Measurements from ENCODE around the gene TACC3. TPM values are rescaled to one million over a fixed set of nuclear protein-coding genes. Genes with fewer than 3 reads are reported as not detected.

Gene TACC3
- total and polyA plus RNA-seq, 2 donors (not counting 1 experiment from before 2014, with no cell fraction given), result 7.3 to 10.2 TPM

DNA sequence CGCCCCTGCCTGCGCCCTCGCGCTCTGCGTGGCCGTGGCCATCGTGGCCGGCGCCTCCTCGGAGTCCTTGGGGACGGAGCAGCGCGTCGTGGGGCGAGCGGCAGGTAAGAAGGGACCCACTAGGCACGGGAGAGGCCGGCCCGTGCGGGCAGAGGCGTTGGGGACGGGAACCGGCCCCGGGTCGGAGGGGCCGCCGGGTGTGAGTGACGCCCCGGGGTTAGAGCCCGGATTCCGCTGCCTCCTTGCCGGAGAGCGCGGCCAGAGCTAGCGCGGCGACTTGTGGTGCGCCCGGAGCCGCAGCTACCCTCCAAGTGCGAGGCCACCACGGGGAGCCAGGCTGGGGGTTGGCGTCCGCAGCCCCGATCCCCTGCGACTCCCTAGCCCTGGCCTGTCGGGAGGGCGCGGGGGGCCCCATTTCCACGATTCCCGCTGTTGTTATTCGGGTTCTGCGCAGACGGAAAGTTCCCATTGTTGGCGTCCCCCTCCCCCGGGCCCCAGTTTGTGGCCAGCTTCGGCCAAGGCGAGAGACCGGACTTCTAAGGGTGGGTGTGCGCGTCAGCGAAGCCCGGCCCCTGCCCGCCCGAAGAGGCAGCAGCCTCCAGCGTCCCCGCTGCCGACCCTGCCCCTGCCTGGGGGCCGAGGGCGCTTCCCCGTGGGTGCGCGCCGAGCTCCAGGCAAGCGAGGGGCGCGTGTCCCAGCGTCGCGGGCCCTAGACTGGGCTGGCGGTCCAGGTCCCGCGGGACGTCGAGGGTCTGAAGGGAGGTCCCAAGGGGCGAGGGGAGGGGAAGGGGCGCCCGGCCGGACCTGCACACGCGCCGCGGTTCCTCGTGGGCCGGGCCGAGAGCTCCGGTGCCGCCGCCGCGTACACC lies 72.9 kb downstream of the TACC3 start:
- Histone ChIP-seq H3K4me3 (replicated peaks in 1 of 4; ENCODE audit: control extremely low read depth in 1 of 4, insufficient read depth in 1 of 4, low read depth in 3 of 4, low read length in 4 of 4) (peak overlapping the region in 1 of 4 experiments; percentile 10), H3K27ac (ENCODE audit: insufficient read depth, low read length) (no peak overlapping the region), H3K4me1 (ENCODE audit: control insufficient read depth, extremely low read depth, insufficient read depth, low read length) (no peaks in the 10 kb centered on the region), H3K36me3 (ENCODE audit: control insufficient read depth, insufficient read depth, low read length) (no peaks in the 10 kb centered on the region), H2AFZ (ENCODE audit: low read length) (no peak overlapping the region), H3K9me3 (ENCODE audit: control insufficient read depth, insufficient read depth, low read depth, low read length) (no peaks in the 10 kb centered on the region), H3K4me2 (ENCODE audit: extremely low read depth, insufficient read depth, low read length) (peak overlapping the region; percentile 13), H3K27me3 (ENCODE audit: control insufficient read depth, insufficient read depth, low read length) (peaks cover 21% of the 10 kb centered on the region), H3K79me2 (ENCODE audit: control insufficient read depth, insufficient read depth, low read length) (no peaks in the 10 kb centered on the region), H4K20me1 (ENCODE audit: control insufficient read depth, extremely low read depth, insufficient read depth, low read length) (no peaks in the 10 kb centered on the region), H3K9ac (ENCODE audit: insufficient read depth, low read length) (no peak overlapping the region)
- TF ChIP-seq CTCF (conservative IDR thresholded peaks at IDR 0.05 in 1 of 2, IDR thresholded peaks at IDR 0.05 in 1 of 2; ENCODE audit: low read depth in 1 of 2, low read length in 2 of 2) (no peak), EZH2 (IDR thresholded peaks at IDR 0.05; ENCODE audit: low read length, missing control alignments) (peak; percentile 99)
- DNase-seq (ENCODE audit: low read depth in 2 of 2), result peak in 1 of 2 donors; percentile 23

Other genes with a start within 250 kb of the TACC3 start
- 0.77 and 0.99 TPM in 2 replicates for gene FAM53A, start 37.2 kb upstream of the TACC3 start, total RNA-seq
- 0.65 and 0.86 TPM in 2 replicates for gene FAM53A, start 37.2 kb upstream of the TACC3 start, polyA plus RNA-seq
- 49.7 and 50.8 TPM in 2 replicates for gene SLBP, start 9.2 kb upstream of the TACC3 start, total RNA-seq
- 108 and 152 TPM in 2 replicates for gene SLBP, start 9.2 kb upstream of the TACC3 start, polyA plus RNA-seq
- 24.7 and 39.6 TPM in 2 replicates for gene TMEM129, start 198 bp upstream of the TACC3 start, total RNA-seq
- 11.0 and 15.0 TPM in 2 replicates for gene TMEM129, start 198 bp upstream of the TACC3 start, polyA plus RNA-seq
- gene FGFR3, start 71.8 kb downstream of the TACC3 start, total RNA-seq, result under 0.01 and 0.33 TPM in 2 replicates
- gene FGFR3, start 71.8 kb downstream of the TACC3 start, polyA plus RNA-seq, result 0.11 and 0.19 TPM in 2 replicates
- 70.4 TPM in 2 replicates for gene LETM1, start 134.6 kb downstream of the TACC3 start, total RNA-seq
- 15.8 and 23.6 TPM in 2 replicates for gene LETM1, start 134.6 kb downstream of the TACC3 start, polyA plus RNA-seq
- gene NSD2, start 149.9 kb downstream of the TACC3 start, total RNA-seq, result 43.7 and 68.4 TPM in 2 replicates
- gene NSD2, start 149.9 kb downstream of the TACC3 start, polyA plus RNA-seq, result 26.6 and 53.5 TPM in 2 replicates

All from fibroblast of lung (primary cell).